Esophagus mucosa (tissue), 1 donor: ENCODE measurements around the gene TMPRSS9. TPM values are rescaled to one million over a fixed set of nuclear protein-coding genes. Genes with fewer than 3 reads are reported as not detected.
A peak's percentile ranks its signal among the peaks of the same experiment; 100 is the strongest.
"Not testable (repeated sequence)": the region's sequence is repeated elsewhere in the genome, so short reads cannot be mapped to it uniquely, and the experiment has no call there.

Experiments
- ATAC-seq: fragments of 200-7000 bp; cut with Tn5 transposase; one replicate; pipeline ENCODE4 v1.9.1; 2020
- total RNA-seq: library from RNA; stranded (reverse); gene quantifications from one replicate; pipeline ENCODE4 v1.2.4, GENCODE V29; 2023
- donor health status: DM: yes; HTN: yes; CAD: no.

Gene TMPRSS9
- total RNA-seq, 1 donor from 2014 or later, result not detected

DNA sequence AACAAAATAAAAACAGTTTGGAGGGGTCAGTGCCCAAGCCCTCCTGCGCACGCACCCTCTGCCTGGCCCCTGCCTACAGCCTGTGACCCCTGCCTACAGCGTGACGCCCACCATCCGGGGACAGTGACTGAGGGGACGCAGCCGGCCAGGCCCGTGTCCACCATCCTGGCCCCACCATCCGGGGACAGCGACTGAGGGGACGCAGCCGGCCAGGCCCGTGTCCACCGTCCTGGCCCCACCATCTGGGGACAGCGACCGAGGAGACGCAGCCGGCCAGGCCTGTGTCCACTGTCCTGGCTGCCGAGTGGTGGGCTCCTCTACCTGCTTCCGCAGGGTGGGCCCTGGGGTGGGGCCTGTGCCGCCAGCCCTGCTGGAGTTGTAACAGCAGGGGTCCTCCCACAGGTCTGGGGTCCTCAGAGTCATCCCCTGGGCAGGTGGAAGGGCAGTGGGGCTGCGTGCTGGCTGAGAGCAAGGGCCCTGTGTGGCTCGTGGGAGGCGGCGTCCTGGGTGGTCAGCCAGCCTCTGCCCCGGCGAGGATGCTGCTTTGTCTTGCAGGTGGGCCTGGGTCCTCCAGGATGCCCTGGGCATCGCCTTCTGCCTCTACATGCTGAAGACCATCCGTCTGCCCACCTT is 17.3 kb upstream of the TMPRSS9 start:
- ATAC-seq, result no peak

DNA sequence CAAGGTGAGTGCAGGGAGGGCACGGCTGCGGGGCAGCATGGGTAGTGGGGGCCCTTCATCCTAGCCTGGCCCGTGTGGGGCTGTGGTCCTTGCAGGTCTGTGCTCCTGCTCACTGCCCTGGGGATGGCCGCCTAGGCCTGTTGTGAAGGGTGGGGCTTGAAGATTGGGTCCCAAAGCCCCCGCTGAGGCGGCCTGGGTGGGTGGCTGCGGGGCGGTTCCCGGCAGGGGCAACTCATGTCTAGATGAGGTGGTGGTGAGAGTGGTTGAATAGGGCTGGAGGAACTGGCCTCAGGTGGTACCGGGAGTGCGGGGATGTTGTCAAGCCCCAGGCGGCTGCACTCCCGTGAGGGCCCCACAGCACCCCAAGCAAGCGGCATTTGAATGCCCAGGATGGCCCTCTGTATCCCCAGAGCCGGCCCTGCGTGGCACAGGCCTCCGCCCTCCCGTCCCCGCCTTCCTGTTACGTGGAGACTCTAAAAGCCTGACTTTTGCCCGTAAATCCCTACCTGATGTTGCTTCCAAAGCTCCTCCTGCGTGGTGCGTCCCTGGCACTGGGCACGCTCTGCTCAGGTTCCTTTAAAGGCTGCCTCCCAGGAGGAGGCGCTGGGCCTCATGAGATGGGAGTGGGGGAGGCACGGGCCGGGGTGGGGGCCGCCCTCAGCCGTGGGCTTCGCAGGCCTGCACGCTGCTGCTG is 16.6 kb upstream of the TMPRSS9 start:
- no peak for ATAC-seq

DNA sequence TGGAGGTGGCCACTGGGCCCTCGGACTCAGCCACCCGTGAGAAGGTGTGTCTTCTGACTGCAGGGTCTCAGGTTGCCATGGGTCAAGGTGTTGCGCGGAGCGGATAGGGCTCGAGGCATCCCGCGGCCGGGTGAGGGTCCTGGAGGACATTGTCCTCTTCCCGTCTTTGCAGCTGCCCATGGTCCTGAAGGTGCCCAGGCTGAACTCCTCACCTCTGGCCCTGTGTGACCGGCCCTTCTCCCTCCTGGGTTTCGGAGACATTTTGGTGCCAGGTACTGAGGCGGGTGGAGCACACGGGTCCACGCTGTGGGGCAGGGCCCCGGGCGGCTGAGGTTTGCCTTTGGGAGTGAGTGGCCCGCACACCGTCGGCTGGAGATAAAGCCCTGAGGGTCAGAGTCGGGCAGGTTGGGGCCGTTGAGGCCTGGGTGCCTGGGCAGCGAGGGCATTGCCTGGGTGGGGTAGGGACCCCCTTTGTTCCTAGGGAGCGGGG is 15.6 kb upstream of the TMPRSS9 start:
- no peak for ATAC-seq

GRCh38 chr19:2345076-2345475 is 15.0 kb upstream of the TMPRSS9 start:
- peak; percentile 22 for ATAC-seq

- peak; percentile 37 for ATAC-seq
Measured at GRCh38 chr19:2345794-2346663, 14.0 kb upstream of the TMPRSS9 start.

DNA sequence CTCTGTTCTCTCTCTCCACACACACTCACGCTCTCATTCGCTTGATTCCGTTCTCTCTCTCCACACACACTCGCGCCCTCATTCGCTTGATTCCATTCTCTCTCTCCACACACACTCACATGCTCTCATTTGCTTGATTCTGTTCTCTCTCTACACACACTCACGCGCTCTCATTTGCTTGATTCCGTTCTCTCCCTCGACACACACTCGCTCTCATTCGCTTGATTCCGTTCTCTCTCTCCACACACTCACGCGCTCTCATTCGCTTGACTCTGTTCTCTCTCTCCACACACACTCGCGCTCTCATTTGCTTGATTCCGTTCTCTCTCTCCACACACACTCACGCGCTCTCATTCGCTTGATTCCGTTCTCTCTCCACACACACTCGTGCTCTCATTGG is 10.2 kb upstream of the TMPRSS9 start:
- ATAC-seq, result not testable (repeated sequence)

DNA sequence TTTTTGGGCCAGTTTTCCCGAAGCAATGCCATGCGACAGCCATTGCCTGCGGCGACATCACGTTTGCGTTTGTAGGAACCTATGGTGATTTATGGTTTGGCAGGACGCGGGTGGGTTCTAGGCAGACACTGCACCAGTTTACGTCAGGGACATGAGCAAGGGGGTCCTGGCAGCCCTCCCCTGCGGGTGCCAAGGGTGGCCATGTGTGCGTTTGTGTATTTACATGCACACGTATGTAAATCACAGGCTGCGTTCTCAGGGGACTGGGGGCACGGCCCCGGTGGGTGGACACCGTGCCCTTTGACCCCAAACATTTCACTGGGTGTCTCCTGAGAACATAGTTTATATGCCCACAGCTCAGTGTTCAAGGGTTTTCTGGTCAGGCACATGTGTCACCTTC is 9.4 kb upstream of the TMPRSS9 start:
- no peak for ATAC-seq

DNA sequence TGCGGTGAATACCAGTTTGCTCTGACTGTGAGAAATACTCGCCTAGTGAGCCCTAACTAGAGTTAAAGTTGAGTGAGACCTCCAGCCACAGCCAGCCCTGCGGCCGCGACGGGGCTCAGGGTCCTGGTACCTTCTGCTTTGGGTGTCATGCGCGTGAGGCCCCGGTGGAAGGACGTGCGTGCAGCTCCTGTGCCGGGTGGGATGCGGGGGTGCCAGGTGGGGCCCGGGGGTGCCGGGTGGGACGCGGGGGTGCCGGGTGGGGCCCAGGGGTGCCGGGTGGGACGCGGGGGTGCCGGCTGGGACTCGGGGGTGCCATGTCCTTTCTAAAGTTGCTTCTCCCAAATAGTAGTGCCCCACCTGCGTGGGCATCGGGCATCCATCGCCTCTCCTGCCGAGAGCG is 8.5 kb upstream of the TMPRSS9 start:
- ATAC-seq, result peak; percentile 6

DNA sequence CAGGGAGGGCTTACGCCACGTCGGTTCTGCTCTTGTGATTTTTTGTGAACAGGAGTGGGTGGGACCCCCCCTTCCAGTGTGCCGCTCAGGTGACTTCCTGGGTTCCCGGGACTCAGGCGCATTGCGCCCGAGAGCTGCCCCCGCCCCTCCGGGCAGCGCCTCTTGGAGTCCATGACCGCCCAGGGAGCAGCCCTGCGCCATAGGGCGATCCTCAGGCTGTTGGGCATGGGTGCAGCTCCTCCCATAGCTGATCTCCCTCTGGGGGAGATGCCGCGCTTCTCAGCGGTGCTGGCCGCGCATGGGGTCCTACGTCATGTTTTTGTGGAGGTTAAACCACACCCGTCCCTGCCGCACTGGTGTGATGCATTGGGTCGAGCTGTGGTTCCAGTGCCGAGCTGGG is 7.9 kb upstream of the TMPRSS9 start:
- no peak for ATAC-seq

- peak; percentile 14 for ATAC-seq
Measured at GRCh38 chr19:2353159-2353886, 6.7 kb upstream of the TMPRSS9 start.

DNA sequence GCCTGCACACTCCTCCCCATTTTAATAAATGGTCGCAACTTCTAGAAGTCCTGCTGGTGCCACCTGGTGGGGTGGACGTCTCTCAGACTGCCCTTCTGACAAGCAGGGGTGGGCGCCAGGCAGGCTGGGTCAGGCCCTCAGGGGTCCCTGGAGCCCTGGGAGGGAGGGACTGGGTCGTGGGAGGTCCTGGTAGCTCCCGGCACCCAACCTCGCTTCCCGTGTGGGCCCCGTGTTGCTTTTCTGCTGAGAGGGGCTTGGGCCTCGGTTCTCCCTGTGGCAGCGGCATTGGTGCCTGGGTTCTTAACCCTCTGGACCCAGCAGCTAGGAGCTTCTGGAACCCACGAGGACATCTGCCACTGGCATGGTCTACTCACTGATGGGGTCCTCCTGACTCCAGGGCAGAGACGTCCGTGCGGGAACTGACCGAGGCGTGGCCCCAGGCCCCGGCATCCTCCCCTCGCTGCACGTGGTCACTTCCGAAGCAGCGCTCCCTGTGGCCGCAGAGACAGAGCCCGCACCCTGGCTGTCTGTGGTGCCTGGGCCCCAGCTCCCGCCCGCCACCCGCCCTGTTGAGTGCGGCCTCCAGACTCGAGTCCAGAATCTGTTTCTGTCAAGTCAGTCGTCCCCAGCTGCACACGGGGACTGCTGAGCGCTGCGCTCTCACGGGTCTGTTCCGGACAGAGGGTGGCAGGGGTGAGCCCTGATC is 6.0 kb upstream of the TMPRSS9 start:
- no peak for ATAC-seq

DNA sequence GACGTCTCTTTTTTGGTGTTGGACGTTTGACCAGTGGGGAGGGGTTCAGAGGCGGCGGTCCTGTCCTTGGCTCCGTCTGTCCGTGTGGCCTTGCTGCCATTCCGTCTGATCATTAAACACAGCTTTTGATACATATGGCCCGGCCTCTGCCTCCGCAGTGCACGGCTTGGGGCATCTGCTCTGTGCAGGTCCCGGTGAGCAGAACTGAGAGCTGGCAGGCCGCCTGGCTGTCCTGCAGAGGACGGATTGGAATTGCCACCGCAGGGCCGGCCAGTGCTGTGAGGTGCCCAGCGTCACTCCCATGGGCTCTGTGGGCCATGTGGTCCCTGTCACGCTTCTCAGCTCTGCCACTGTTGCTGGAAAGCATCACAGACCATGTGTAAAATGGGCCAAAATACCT is 5.4 kb upstream of the TMPRSS9 start:
- no peak for ATAC-seq

GRCh38 chr19:2355168-2356035 is 4.7 kb upstream of the TMPRSS9 start:
- no peak for ATAC-seq

DNA sequence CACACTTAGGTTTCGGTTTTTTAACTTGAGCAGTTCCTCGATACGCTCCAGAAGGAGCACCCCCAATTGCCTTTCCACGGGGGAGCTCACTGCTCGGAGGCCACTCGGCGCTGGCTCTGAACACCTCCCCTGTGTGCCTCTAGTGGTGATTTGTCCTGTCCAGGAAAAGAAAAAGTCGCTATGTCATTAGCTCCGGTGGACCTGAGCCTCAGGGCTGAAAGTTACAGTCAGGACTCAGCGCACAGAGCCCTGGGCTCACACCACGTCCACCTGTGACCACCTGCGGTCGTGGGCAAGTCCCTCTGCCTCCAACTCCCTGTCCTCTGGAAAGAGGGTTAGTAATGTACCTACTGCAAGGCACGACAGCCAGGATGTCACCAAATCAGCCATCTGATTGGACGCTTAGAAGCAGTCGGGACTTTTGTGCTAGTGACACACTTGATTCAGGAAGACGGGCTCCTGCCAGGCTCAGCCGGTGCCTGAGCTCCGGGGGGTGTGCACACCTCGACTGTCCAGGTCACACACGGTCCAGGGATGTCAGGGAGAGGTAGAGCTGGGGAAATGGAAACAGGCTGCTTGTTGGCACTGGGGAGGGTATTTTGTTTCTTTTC is 3.9 kb upstream of the TMPRSS9 start:
- ATAC-seq, result no peak

DNA sequence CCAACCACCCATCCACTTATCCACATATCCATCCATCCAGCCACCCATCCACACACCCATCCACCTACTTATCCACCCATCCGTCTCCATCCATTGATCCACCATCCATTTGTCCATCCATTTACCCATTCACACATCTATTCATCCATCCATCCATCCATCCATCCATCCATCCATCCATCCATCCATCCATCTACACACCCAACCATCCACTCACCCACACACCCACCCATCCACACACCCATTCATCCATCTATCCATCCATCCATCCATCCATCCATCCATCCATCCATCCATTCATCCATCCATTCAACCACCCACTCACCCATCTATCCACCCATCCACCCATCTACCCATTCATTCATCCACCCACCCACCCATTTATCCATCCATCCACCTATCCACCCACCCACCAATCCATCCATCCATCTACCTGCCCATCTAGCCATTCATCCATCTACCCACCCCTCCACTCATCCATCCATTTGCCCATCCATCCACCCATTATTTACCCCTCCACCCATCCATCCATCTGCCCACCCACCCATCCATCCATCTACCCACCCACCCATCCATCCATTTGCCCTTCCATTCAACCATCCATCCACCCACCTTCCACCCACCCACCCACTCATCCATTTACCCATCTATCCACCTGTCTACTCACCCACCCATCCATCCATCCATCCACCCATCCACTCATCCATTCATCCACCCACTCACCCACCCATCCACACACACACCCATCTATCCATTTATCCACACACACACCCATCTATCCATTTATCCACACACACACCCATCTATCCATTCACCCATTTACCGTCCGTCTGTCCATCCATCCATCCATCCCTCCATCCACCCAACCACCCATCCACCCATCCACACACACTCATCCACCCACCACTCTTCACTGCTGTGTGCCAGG is 2.5 kb upstream of the TMPRSS9 start:
- no peak for ATAC-seq

DNA sequence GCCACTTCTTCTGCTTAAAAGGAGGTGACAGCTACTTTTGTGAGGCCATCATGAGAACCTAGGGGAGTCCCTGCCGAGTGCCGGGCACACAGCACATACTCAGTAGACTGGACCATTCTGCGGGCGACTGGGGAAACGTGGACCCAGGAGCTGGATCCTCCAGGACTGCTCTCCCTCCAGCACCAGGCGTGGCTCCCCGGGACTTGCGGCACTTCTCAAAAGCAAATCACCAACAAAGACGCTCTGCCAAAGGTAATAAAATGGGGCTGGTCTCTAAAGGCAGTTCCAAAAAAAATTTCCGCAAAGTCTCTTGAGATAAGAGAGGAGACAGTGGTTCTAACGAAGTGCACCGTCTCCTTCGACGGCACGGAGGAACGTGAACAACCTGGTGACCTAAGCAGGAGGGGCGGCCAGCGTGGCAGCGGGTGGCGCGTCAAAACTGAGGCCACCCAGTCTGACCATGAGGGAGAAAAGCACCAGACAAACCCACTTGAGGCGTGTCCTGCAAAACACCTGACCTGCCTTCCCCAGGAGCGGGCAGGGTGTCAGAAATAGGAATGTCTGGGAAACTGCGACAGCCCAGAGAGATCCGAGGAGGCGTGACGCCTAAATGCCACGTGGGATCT is 1.4 kb upstream of the TMPRSS9 start:
- no peak for ATAC-seq

- no peak for ATAC-seq
Measured at GRCh38 chr19:2360833-2361232, 768 bp downstream of the TMPRSS9 start.

GRCh38 chr19:2361246-2362045 is 1.4 kb downstream of the TMPRSS9 start:
- ATAC-seq, result no peak
